SU-DHL-6 (cell line): ENCODE measurements around the gene EEF2K.

ENCODE experiments used
- CTCF ChIP-seq: fragments of 200-600 bp; sonication (generic); IDR thresholded peaks from one replicate; pipeline ENCODE4 v1.5.1; 2017; ENCODE audit warnings: antibody characterized with exemption, mild to moderate bottlenecking, low read length, moderate library complexity; ENCODE audit not compliant: insufficient read depth, poor library complexity, severe bottlenecking
- EZH2phosphoT487 ChIP-seq: fragments of 200-600 bp; sonication (generic), shearing (Covaris generic); conservative IDR thresholded peaks from 2 replicates; pipeline ENCODE4 v1.6.1; 2018; ENCODE audit warnings: mild to moderate bottlenecking, antibody characterized with exemption, low read length, moderate library complexity, mixed read lengths

DNA sequence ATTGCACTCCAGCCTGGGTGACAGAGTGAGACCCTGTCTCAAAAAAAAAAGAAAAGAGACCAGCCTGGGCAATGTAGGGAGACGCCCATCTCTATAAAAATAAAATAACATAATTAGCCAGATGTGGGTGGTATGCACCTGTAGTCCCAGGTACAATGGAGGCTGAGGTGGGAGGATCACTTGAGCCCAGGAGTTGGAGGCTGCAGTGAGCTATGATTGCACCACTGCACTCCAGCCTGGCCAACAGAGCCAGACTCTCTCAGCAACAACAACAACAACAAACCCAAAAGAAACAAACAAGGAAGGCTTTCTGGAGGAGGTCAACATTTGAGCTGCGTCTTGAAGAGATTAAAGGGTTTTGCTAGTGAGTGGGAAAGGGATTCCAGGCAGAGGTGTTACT lies 8.3 kb downstream of the EEF2K start:
- TF ChIP-seq CTCF (no peak), EZH2phosphoT487 (no peak)
